ENCODE data around the gene MRPL55.

Gene MRPL55

DNA sequence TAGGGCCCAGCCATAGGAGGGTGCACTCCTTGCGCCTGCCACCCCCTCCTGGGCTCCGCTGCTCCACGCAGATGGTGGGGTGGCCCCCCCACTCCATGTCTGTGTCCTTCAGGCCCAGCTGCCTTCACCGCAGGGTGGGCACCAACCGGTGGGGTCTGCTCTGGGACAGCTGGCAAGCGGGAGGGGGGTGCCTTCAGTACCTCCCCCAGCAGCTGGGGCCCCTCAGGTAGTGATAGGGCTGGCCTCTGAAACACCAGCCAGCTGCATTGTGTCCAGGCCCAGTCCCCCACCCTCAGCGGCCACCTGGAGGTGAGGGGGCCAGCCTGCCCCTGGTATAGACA is 41.0 kb upstream of the MRPL55 start:
- Histone ChIP-seq H3K36me3 (replicated peaks; ENCODE audit: insufficient read depth, low read length) (peaks cover 6% of the 10 kb centered on the region; the same call in 1 of the 2 replicates), H3K9me3 (replicated peaks; ENCODE audit: insufficient read depth, low read length) (no peaks in the 10 kb centered on the region), H3K4me3 (ENCODE audit: low read length) (no peak overlapping the region), H3F3A (ENCODE audit: insufficient read depth, low read length) (no peaks in the 10 kb centered on the region), H3K9me2 (replicated peaks; ENCODE audit: insufficient read depth, low read length) (no peaks in the 10 kb centered on the region), H3K27ac (ENCODE audit: low read length) (no peak overlapping the region), H3K9ac (ENCODE audit: low read length) (no peak overlapping the region), H3K27me3 (replicated peaks; ENCODE audit: insufficient read depth, low read length) (no peaks in the 10 kb centered on the region), H3K79me2 (ENCODE audit: low read length) (peaks cover 25% of the 10 kb centered on the region), H4K20me1 (ENCODE audit: insufficient read depth, low read length) (no peaks in the 10 kb centered on the region; the same call in 1 of the 2 replicates), H2AFZ (ENCODE audit: low read length) (no peak overlapping the region), H3K4me2 (ENCODE audit: low read depth, low read length) (no peak overlapping the region), H3K4me1 (ENCODE audit: low read length) (no peaks in the 10 kb centered on the region)
- TF ChIP-seq EZH2 (optimal IDR thresholded peaks at IDR 0.05; ENCODE audit: low read depth, low read length) = no peak
- no peak for TF ChIP-seq EZH2phosphoT487 (IDR thresholded peaks at IDR 0.05; ENCODE audit: low read length)
- TF ChIP-seq, protein P1, sequence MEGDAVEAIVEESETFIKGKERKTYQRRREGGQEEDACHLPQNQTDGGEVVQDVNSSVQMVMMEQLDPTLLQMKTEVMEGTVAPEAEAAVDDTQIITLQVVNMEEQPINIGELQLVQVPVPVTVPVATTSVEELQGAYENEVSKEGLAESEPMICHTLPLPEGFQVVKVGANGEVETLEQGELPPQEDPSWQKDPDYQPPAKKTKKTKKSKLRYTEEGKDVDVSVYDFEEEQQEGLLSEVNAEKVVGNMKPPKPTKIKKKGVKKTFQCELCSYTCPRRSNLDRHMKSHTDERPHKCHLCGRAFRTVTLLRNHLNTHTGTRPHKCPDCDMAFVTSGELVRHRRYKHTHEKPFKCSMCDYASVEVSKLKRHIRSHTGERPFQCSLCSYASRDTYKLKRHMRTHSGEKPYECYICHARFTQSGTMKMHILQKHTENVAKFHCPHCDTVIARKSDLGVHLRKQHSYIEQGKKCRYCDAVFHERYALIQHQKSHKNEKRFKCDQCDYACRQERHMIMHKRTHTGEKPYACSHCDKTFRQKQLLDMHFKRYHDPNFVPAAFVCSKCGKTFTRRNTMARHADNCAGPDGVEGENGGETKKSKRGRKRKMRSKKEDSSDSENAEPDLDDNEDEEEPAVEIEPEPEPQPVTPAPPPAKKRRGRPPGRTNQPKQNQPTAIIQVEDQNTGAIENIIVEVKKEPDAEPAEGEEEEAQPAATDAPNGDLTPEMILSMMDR (IDR thresholded peaks at IDR 0.05; ENCODE audit: low read length) = no peak
- no peak for DNase-seq

- Histone ChIP-seq H3K27ac (ENCODE audit: low read length) (no peak within 1 kb of the TSS), H3K9ac (ENCODE audit: low read length) (no peak within 1 kb of the TSS), H3K9me2 (replicated peaks; ENCODE audit: insufficient read depth, low read length) (no peaks in the 10 kb centered on the region), H3F3A (ENCODE audit: insufficient read depth, low read length) (no peaks in the 10 kb centered on the region), H3K36me3 (replicated peaks; ENCODE audit: insufficient read depth, low read length) (peaks cover 6% of the 10 kb centered on the region; the same call in 1 of the 2 replicates), H3K4me1 (ENCODE audit: low read length) (no peaks in the 10 kb centered on the region), H3K27me3 (replicated peaks; ENCODE audit: insufficient read depth, low read length) (no peaks in the 10 kb centered on the region), H3K79me2 (ENCODE audit: low read length) (peaks cover 30% of the 10 kb centered on the region), H2AFZ (ENCODE audit: low read length) (no peak within 1 kb of the TSS), H3K9me3 (replicated peaks; ENCODE audit: insufficient read depth, low read length) (no peaks in the 10 kb centered on the region), H3K4me3 (ENCODE audit: low read length) (no peak within 1 kb of the TSS), H4K20me1 (ENCODE audit: insufficient read depth, low read length) (peaks cover 2% of the 10 kb centered on the region), H3K4me2 (ENCODE audit: low read depth, low read length) (no peak within 1 kb of the TSS)
- DNase-seq = no peak
- no peak for TF ChIP-seq EZH2phosphoT487 (IDR thresholded peaks at IDR 0.05; ENCODE audit: low read length)
- TF ChIP-seq, protein P1 (IDR thresholded peaks at IDR 0.05; ENCODE audit: low read length) = no peak
- TF ChIP-seq EZH2 (optimal IDR thresholded peaks at IDR 0.05; ENCODE audit: low read depth, low read length) = no peak
Observed at GRCh38 chr1:228149406-228150119, 40.5 kb upstream of the MRPL55 start, which contains the start of gene GJC2. GJC2 (plus strand) TSS chr1:228149930; CDS start chr1:228157759, 7,829 bp downstream.

GRCh38 chr1:228148935-228149405 is 39.9 kb upstream of the MRPL55 start:
- no peak overlapping the region for H3K4me3 ChIP-seq (ENCODE audit: low read length)
- no peak for DNase-seq
- H3K27ac ChIP-seq (ENCODE audit: low read length) = no peak overlapping the region
- no peak overlapping the region for H2AFZ ChIP-seq (ENCODE audit: low read length)
- no peaks in the 10 kb centered on the region for H3K9me2 ChIP-seq (replicated peaks; ENCODE audit: insufficient read depth, low read length)
- no peaks in the 10 kb centered on the region for H3K27me3 ChIP-seq (replicated peaks; ENCODE audit: insufficient read depth, low read length)
- H3K36me3 ChIP-seq (replicated peaks; ENCODE audit: insufficient read depth, low read length) = peaks cover 6% of the 10 kb centered on the region; the same call in 1 of the 2 replicates
- H4K20me1 ChIP-seq (ENCODE audit: insufficient read depth, low read length) = peaks cover 8% of the 10 kb centered on the region
- no peak overlapping the region for H3K4me2 ChIP-seq (ENCODE audit: low read depth, low read length)
- no peaks in the 10 kb centered on the region for H3K9me3 ChIP-seq (replicated peaks; ENCODE audit: insufficient read depth, low read length)
- no peaks in the 10 kb centered on the region for H3K4me1 ChIP-seq (ENCODE audit: low read length)
- H3K9ac ChIP-seq (ENCODE audit: low read length) = no peak overlapping the region
- no peak for TF ChIP-seq EZH2phosphoT487 (IDR thresholded peaks at IDR 0.05; ENCODE audit: low read length)
- TF ChIP-seq, protein P1 (IDR thresholded peaks at IDR 0.05; ENCODE audit: low read length) = no peak
- no peak for TF ChIP-seq EZH2 (optimal IDR thresholded peaks at IDR 0.05; ENCODE audit: low read depth, low read length)
- H3F3A ChIP-seq (ENCODE audit: insufficient read depth, low read length) = no peaks in the 10 kb centered on the region
- H3K79me2 ChIP-seq (ENCODE audit: low read length) = peaks cover 36% of the 10 kb centered on the region
